Suprapubic skin (tissue), 3 donors: ENCODE data around the gene MORC4.

ENCODE experiments used
- CTCF ChIP-seq, 2 donors: fragments of 200-600 bp in 1 of 2; fragments of 450-650 bp in 1 of 2; sonication (generic) in 1 of 2; IDR thresholded peaks; one replicate each; pipeline ENCODE4 v1.5.1; 2016 to 2019; ENCODE audit warnings: antibody characterized with exemption in 2 of 2, mild to moderate bottlenecking in 1 of 2, moderate library complexity in 1 of 2
- EP300 ChIP-seq: sonication (generic); formaldehyde crosslinking; IDR thresholded peaks from one replicate; pipeline ENCODE4 v1.6.1; 2017; ENCODE audit warnings: antibody characterized with exemption
- POLR2A ChIP-seq, 2 donors: fragments of 450-650 bp; IDR thresholded peaks; one replicate each; pipeline ENCODE4 v1.6.1; 2017; ENCODE audit warnings: antibody characterized with exemption in 2 of 2, mild to moderate bottlenecking in 2 of 2, moderate library complexity in 2 of 2

- no peak for TF ChIP-seq CTCF (IDR thresholded peaks at IDR 0.05)
- TF ChIP-seq POLR2A (IDR thresholded peaks at IDR 0.05) = no peak
- TF ChIP-seq EP300 = no peak
Measured at GRCh38 chrX:106950381-106950780, 49.6 kb downstream of the MORC4 start.
